MM.1S (cell line): ENCODE results near the gene DDR1.
"Not testable (repeated sequence)": the region's sequence is repeated elsewhere in the genome, so short reads cannot be mapped to it uniquely, and the experiment has no call there.

ENCODE experiments used
- DNase-seq: peaks from one replicate; pipeline ENCODE4 v3.0.0-alpha.2; 2015
- H2AFZ ChIP-seq: fragments of 300-600 bp; sonication (generic); 2 replicates; pipeline ENCODE4 v1.6.0; 2016; ENCODE audit warnings: antibody characterized with exemption, low read length
- H3F3A ChIP-seq: fragments of 300-600 bp; sonication (generic); 2 replicates; pipeline ENCODE4 v1.6.1; 2016; ENCODE audit warnings: mild to moderate bottlenecking, antibody characterized with exemption, low read length, moderate library complexity, mixed read lengths; ENCODE audit not compliant: insufficient read depth
- H3K27ac ChIP-seq: fragments of 300-600 bp; sonication (generic); 2 replicates; pipeline ENCODE4 v1.5.1; 2016; ENCODE audit warnings: mild to moderate bottlenecking, low read length
- H3K27me3 ChIP-seq: fragments of 300-600 bp; sonication (generic); replicated peaks from 2 replicates; pipeline ENCODE4 v1.6.0; 2016; ENCODE audit warnings: low read length; ENCODE audit not compliant: insufficient read depth
- H3K36me3 ChIP-seq: fragments of 300-600 bp; sonication (generic); replicated peaks from 2 replicates; pipeline ENCODE4 v1.6.1; 2016; ENCODE audit warnings: mild to moderate bottlenecking, low read length, mixed read lengths; ENCODE audit not compliant: insufficient read depth
- H3K4me1 ChIP-seq: fragments of 300-600 bp; sonication (generic); 2 replicates; pipeline ENCODE4 v1.6.1; 2016; ENCODE audit warnings: low read length, mixed read lengths
- H3K4me2 ChIP-seq: fragments of 300-600 bp; sonication (generic); 2 replicates; pipeline ENCODE4 v1.6.0; 2016; ENCODE audit warnings: low read depth, low read length
- H3K4me3 ChIP-seq: fragments of 300-600 bp; sonication (generic); 2 replicates; pipeline ENCODE4 v1.5.1; 2016; ENCODE audit warnings: low read length, mixed read lengths
- H3K79me2 ChIP-seq: fragments of 300-600 bp; sonication (generic); 2 replicates; pipeline ENCODE4 v1.6.1; 2016; ENCODE audit warnings: mixed run types, low read length, mixed read lengths
- H3K9ac ChIP-seq: fragments of 300-600 bp; sonication (generic); 2 replicates; pipeline ENCODE4 v1.6.1; 2016; ENCODE audit warnings: low read length, mixed read lengths
- H3K9me2 ChIP-seq: fragments of 300-600 bp; sonication (generic); replicated peaks from 2 replicates; pipeline ENCODE4 v1.6.1; 2016; ENCODE audit warnings: mild to moderate bottlenecking, low read length, mixed read lengths; ENCODE audit not compliant: insufficient read depth
- H3K9me3 ChIP-seq: fragments of 300-600 bp; sonication (generic); replicated peaks from 2 replicates; pipeline ENCODE4 v1.6.1; 2016; ENCODE audit warnings: mild to moderate bottlenecking, low read length, mixed read lengths; ENCODE audit not compliant: insufficient read depth
- H4K20me1 ChIP-seq: fragments of 300-600 bp; sonication (generic); 2 replicates; pipeline ENCODE4 v1.6.1; 2016; ENCODE audit warnings: mild to moderate bottlenecking, low read length, moderate library complexity, mixed read lengths; ENCODE audit not compliant: insufficient read depth
- EZH2 ChIP-seq: fragments of 300-600 bp; sonication (generic); optimal IDR thresholded peaks from 2 replicates; pipeline ENCODE3; 2017; ENCODE audit warnings: low read depth, mild to moderate bottlenecking, antibody characterized with exemption, low read length, mixed read lengths
- EZH2phosphoT487 ChIP-seq: fragments of 300-600 bp; sonication (generic); IDR thresholded peaks from 2 replicates; pipeline ENCODE4 v1.6.1; 2018; ENCODE audit warnings: antibody characterized with exemption, low read length
- TF ChIP-seq, protein P1 (sequence below): fragments of 300-600 bp; sonication (generic); IDR thresholded peaks from 2 replicates; pipeline ENCODE4 v1.5.1; 2016; ENCODE audit warnings: antibody characterized with exemption, low read length, mixed read lengths

DDR1 gene

DNA sequence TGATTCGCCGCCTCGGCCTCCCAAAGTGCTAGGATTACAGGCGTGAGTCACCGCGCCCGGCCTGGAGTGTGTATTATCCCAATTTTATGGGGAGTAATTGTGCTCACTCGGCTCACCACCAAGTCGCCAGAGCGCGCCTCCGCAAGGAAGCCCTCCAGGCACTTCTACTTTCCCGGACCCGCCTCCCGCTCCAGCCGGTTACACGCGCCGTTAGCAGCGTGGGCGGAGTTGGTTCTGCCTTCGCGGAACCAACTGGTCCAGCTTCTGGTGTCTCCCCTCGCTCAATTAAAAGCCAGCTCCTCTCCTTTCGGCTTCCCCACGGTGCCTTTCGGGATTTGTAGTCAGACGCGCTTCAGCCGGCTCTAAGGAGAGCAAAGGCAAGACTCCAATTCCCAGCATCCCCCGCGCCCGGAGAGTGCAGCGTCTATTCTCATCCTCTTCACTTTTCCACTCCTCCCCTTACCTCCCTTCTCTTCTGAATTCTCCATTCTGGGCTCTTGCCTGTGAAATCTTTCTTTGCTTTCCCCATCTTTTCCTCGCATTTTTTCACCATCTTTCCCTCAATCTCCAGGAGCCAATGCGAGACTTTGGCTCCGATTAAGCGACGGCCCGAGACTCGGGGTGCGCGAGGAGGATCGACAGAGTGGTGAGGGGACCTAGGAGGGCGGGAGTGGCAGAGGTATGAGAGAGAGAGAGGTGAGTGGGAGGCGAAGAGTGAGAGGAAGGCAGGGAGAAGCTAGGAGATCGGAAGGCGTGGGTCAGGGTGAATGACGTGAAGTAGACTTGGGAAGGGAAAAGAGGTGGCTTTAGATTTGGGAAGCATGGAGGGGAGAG, 23.7 kb downstream of the DDR1 start, which contains the start of gene GTF2H4:
Gene GTF2H4 (plus strand): TSS at position 450 of the 834 bp plus-strand sequence.
- Histone ChIP-seq H3K4me3 (peak within 1 kb of the TSS; percentile 100), H2AFZ (peak within 1 kb of the TSS; percentile 99), H3F3A (no peaks in the 10 kb centered on the region), H3K9ac (peak within 1 kb of the TSS; percentile 80), H3K79me2 (peaks cover 10% of the 10 kb centered on the region), H3K9me3 (no peaks in the 10 kb centered on the region), H3K36me3 (no peaks in the 10 kb centered on the region), H3K4me2 (peak within 1 kb of the TSS; percentile 100), H3K4me1 (peaks cover 6% of the 10 kb centered on the region), H3K27ac (no peak within 1 kb of the TSS), H4K20me1 (no peaks in the 10 kb centered on the region), H3K9me2 (no peaks in the 10 kb centered on the region), H3K27me3 (0 out of 2 replicates have a peak, but pooled peaks cover 1% of the 10 kb centered on the region)
- DNase-seq = peak; percentile 98
- TF ChIP-seq EZH2 (no peak), EZH2phosphoT487 (no peak)
- TF ChIP-seq, protein P1, sequence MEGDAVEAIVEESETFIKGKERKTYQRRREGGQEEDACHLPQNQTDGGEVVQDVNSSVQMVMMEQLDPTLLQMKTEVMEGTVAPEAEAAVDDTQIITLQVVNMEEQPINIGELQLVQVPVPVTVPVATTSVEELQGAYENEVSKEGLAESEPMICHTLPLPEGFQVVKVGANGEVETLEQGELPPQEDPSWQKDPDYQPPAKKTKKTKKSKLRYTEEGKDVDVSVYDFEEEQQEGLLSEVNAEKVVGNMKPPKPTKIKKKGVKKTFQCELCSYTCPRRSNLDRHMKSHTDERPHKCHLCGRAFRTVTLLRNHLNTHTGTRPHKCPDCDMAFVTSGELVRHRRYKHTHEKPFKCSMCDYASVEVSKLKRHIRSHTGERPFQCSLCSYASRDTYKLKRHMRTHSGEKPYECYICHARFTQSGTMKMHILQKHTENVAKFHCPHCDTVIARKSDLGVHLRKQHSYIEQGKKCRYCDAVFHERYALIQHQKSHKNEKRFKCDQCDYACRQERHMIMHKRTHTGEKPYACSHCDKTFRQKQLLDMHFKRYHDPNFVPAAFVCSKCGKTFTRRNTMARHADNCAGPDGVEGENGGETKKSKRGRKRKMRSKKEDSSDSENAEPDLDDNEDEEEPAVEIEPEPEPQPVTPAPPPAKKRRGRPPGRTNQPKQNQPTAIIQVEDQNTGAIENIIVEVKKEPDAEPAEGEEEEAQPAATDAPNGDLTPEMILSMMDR = no peak

GRCh38 chr6:30908700-30909099, 24.4 kb downstream of the DDR1 start:
- Histone ChIP-seq H3K4me3 (peak overlapping the region; percentile 100), H3K36me3 (no peaks in the 10 kb centered on the region), H2AFZ (peak overlapping the region; percentile 99), H3K9me3 (no peaks in the 10 kb centered on the region), H3F3A (no peaks in the 10 kb centered on the region), H3K4me1 (peaks cover 6% of the 10 kb centered on the region), H3K27me3 (no peaks in the 10 kb centered on the region), H3K9ac (peak overlapping the region; percentile 80), H3K4me2 (peak overlapping the region; percentile 100), H4K20me1 (no peaks in the 10 kb centered on the region), H3K79me2 (peaks cover 10% of the 10 kb centered on the region), H3K9me2 (no peaks in the 10 kb centered on the region), H3K27ac (no peak overlapping the region)
- no peak for DNase-seq
- TF ChIP-seq EZH2phosphoT487 = no peak
- TF ChIP-seq, protein P1 = no peak
- TF ChIP-seq EZH2 = no peak

DNA sequence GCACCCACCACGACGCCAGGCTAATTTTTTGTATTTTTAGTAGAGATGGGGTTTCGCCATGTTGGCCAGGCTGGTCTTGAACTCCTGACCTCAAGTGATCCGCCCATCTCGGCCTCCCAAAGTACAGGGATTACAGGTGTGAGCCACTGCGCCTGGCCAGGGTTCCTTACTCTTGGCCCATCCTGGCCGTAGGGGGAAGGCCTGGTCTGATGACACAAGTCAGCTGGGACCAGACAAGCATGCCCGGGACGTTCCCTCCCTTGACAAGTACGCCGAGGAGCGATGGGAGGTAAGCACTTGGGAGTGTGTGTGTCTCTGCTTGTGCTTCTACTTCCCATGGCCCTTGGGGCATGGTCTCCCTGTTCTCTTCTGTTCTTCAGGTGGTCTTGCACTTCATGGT, 26.2 kb downstream of the DDR1 start:
- not testable (repeated sequence) for DNase-seq, H3K4me2 ChIP-seq, H3K4me3 ChIP-seq, H3F3A ChIP-seq, H4K20me1 ChIP-seq, H3K36me3 ChIP-seq, H3K9ac ChIP-seq, H3K27ac ChIP-seq, H3K9me3 ChIP-seq, H2AFZ ChIP-seq, H3K9me2 ChIP-seq, H3K27me3 ChIP-seq
- peaks cover 14% of the 10 kb centered on the region for H3K4me1 ChIP-seq
- peaks cover 10% of the 10 kb centered on the region for H3K79me2 ChIP-seq
